Panc1 (cell line): ENCODE data around the gene MOK. TPM values are rescaled to one million over a fixed set of nuclear protein-coding genes. Genes with fewer than 3 reads are reported as not detected.

Experiments
- ATAC-seq: fragments of 200-7000 bp; cut with Tn5 transposase; 2 replicates; pipeline ENCODE4 v1.9.1; 2020; ENCODE audit warnings: mild to moderate bottlenecking, moderate library complexity
- BruUV-seq: library from RNA; stranded (reverse); fragments of 400-500 nt; replicated peaks from 2 replicates; lab custom pipeline; 2021; lab: Mats Ljungman, UMichigan
- CTCF ChIA-PET: fragments of 300-600 bp; sonication (Branson Sonifier 250); formaldehyde crosslinking; loops from one replicate; lab custom pipeline; 2022; ENCODE audit warnings: antibody characterized with exemption; lab: Charles Lee
- POLR2A ChIA-PET: fragments of 300-600 bp; sonication (Branson Sonifier 250); formaldehyde crosslinking; loops from one replicate; lab custom pipeline; 2022; ENCODE audit warnings: antibody characterized with exemption; lab: Charles Lee
- DNase-seq: peaks from one replicate; pipeline ENCODE4 v3.0.0-alpha.2; 2010; ENCODE audit warnings: low read depth, low spot score
- H3K27ac ChIP-seq: 2 replicates; pipeline ENCODE4 v1.5.1; 2011; ENCODE audit warnings: mild to moderate bottlenecking, low read length, inconsistent platforms
- H3K27me3 ChIP-seq: fragments of 200-500 bp; sonication (Bioruptor generic); 2 replicates; pipeline ENCODE4 v1.6.0; 2014; ENCODE audit warnings: low read length, inconsistent platforms; ENCODE audit not compliant: control insufficient read depth, insufficient read depth
- H3K36me3 ChIP-seq: fragments of 200-500 bp; sonication (Bioruptor generic); 2 replicates; pipeline ENCODE4 v1.5.1; 2014; ENCODE audit warnings: inconsistent platforms, mild to moderate bottlenecking, low read length, moderate library complexity; ENCODE audit not compliant: control insufficient read depth, insufficient read depth
- H3K4me1 ChIP-seq: 2 replicates; pipeline ENCODE4 v1.5.1; 2011; ENCODE audit warnings: inconsistent platforms, mild to moderate bottlenecking, low read length, moderate library complexity; ENCODE audit not compliant: control insufficient read depth, insufficient read depth
- H3K4me3 ChIP-seq, 2 experiments: 2 replicates each; pipeline ENCODE4 v1.5.1; 2011 to 2012; ENCODE audit warnings: low read depth in 2 of 2, low read length in 2 of 2, mild to moderate bottlenecking in 2 of 2, inconsistent platforms in 1 of 2, moderate library complexity in 1 of 2
- H3K9me3 ChIP-seq: fragments of 200-500 bp; sonication (Bioruptor generic); 2 replicates; pipeline ENCODE4 v1.5.1; 2014; ENCODE audit warnings: low read depth, mild to moderate bottlenecking, inconsistent platforms, low read length, moderate library complexity; ENCODE audit not compliant: control insufficient read depth, insufficient read depth
- POLR2AphosphoS5 ChIP-seq: IDR thresholded peaks from 2 replicates; pipeline ENCODE4 v1.6.1; 2012; ENCODE audit warnings: mild to moderate bottlenecking, low read depth, low read length, moderate library complexity
- SIN3A ChIP-seq: IDR thresholded peaks from 2 replicates; pipeline ENCODE4 v1.6.1; 2012; ENCODE audit warnings: low read depth, mild to moderate bottlenecking, low read length, moderate library complexity, borderline replicate concordance; ENCODE audit not compliant: insufficient read depth
- TCF7L2 ChIP-seq: IDR thresholded peaks from 2 replicates; pipeline ENCODE4 v1.6.1; 2011; ENCODE audit warnings: mild to moderate bottlenecking, low read depth, low read length, inconsistent platforms
- in situ Hi-C: cut with HindIII; loops from 2 replicates; pipeline ENCODE4 v1.10.0; 2016; ENCODE audit warnings: low sequenced_read_pairs, low pct_unique_long_range_greater_than_20kb
- intact Hi-C: fragments of 100-400 bp; cut with micrococcal nuclease; formaldehyde crosslinking; loops from one replicate; pipeline ENCODE4 v1.10.0; 2022; ENCODE audit not compliant: unreplicated experiment
- total RNA-seq: library from RNA; stranded (reverse); gene quantifications from one replicate; pipeline ENCODE4 v1.2.1, GENCODE V29; 2021; ENCODE audit not compliant: unreplicated experiment
- TF ChIP-seq, protein P1 (sequence below): fragments of 450-650 bp; IDR thresholded peaks from 2 replicates; pipeline ENCODE4 v1.5.1; 2017; ENCODE audit warnings: mild to moderate bottlenecking
- TF ChIP-seq, protein P2 (sequence below), 2 experiments: IDR thresholded peaks; 2 replicates each; pipeline ENCODE4 v1.6.1; 2011 to 2012; ENCODE audit warnings: low read depth in 2 of 2, control low read depth in 1 of 2, low read length in 1 of 2, mild to moderate bottlenecking in 1 of 2, moderate library complexity in 1 of 2; ENCODE audit not compliant: insufficient read depth in 1 of 2

Gene MOK
- total RNA-seq, 1 experiment from 2014 or later: 9.8 TPM

DNA sequence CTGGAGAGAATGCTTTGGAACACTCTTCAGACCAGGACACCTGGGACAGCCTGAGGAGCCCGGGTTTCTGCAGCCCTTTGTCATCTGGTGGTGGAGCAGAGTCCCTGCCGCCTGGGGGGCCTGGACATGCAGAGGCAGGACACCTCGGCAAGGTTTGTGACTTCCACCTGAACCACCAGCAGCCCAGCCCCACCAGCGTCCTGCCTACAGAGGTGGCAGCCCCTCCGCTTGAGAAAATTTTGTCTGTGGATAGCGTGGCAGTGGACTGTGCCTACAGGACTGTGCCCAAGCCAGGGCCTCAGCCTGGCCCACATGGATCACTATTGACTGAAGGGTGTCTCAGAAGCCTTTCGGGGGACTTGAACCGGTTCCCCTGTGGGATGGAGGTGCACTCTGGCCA is 36.6 kb upstream of the MOK start:
- Histone ChIP-seq H3K4me1 (no peaks in the 10 kb centered on the region), H3K4me3 (no peak overlapping the region), H3K36me3 (no peaks in the 10 kb centered on the region; the same call in 1 of the 2 replicates), H3K27ac (no peak overlapping the region), H3K9me3 (no peaks in the 10 kb centered on the region), H3K27me3 (no peaks in the 10 kb centered on the region)
- CTCF ChIA-PET: no interaction called here
- TF ChIP-seq, protein P1, sequence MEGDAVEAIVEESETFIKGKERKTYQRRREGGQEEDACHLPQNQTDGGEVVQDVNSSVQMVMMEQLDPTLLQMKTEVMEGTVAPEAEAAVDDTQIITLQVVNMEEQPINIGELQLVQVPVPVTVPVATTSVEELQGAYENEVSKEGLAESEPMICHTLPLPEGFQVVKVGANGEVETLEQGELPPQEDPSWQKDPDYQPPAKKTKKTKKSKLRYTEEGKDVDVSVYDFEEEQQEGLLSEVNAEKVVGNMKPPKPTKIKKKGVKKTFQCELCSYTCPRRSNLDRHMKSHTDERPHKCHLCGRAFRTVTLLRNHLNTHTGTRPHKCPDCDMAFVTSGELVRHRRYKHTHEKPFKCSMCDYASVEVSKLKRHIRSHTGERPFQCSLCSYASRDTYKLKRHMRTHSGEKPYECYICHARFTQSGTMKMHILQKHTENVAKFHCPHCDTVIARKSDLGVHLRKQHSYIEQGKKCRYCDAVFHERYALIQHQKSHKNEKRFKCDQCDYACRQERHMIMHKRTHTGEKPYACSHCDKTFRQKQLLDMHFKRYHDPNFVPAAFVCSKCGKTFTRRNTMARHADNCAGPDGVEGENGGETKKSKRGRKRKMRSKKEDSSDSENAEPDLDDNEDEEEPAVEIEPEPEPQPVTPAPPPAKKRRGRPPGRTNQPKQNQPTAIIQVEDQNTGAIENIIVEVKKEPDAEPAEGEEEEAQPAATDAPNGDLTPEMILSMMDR: no peak
- BruUV-seq: no TSS peak
- in situ Hi-C loops (no loop called here), intact Hi-C loops (no loop called here)
- ATAC-seq (0 out of 2 replicates have a peak, but pooled peaks have one; percentile 37), DNase-seq (no peak)
- POLR2A ChIA-PET: no interaction called here

DNA sequence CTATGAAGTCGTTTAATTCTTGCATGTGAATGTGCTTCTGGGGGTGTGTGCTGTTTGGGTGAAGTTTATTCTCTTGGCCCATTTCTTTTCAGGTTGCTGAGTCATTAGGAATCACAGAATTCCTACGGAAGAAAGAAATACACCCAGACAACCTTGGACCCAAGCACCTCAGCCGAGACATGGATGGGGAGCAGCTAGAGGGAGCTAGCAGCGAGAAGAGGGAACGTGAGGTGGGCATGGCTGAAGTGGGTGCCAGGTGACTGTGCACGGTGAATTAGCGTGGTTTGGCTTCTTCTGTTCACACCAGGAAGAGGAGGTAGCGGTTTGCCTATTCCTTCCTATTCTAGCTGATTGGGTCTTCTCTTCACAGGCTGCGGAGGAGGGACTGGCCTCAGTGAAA is 33.8 kb upstream of the MOK start:
- Histone ChIP-seq H3K9me3 (no peaks in the 10 kb centered on the region), H3K4me1 (no peaks in the 10 kb centered on the region), H3K27me3 (no peaks in the 10 kb centered on the region), H3K4me3 (no peak overlapping the region), H3K36me3 (peaks cover 2% of the 10 kb centered on the region; the same call in 1 of the 2 replicates), H3K27ac (no peak overlapping the region)
- in situ Hi-C loops: no loop called here
- no peak for DNase-seq
- ATAC-seq: no peak
- ChIA-PET POLR2A (interaction anchor here (1.1 kb wide), 1 partner anchor 17 kb away, joined by 17 read pairs; no protein-coding TSS in a partner anchor), CTCF (no interaction called here)
- intact Hi-C loops: no loop called here
- no TSS peak for BruUV-seq
- TF ChIP-seq, protein P1: no peak
- TF ChIP-seq SIN3A (no peak), POLR2AphosphoS5 (no peak), TCF7L2 (no peak)
- TF ChIP-seq, protein P2, sequence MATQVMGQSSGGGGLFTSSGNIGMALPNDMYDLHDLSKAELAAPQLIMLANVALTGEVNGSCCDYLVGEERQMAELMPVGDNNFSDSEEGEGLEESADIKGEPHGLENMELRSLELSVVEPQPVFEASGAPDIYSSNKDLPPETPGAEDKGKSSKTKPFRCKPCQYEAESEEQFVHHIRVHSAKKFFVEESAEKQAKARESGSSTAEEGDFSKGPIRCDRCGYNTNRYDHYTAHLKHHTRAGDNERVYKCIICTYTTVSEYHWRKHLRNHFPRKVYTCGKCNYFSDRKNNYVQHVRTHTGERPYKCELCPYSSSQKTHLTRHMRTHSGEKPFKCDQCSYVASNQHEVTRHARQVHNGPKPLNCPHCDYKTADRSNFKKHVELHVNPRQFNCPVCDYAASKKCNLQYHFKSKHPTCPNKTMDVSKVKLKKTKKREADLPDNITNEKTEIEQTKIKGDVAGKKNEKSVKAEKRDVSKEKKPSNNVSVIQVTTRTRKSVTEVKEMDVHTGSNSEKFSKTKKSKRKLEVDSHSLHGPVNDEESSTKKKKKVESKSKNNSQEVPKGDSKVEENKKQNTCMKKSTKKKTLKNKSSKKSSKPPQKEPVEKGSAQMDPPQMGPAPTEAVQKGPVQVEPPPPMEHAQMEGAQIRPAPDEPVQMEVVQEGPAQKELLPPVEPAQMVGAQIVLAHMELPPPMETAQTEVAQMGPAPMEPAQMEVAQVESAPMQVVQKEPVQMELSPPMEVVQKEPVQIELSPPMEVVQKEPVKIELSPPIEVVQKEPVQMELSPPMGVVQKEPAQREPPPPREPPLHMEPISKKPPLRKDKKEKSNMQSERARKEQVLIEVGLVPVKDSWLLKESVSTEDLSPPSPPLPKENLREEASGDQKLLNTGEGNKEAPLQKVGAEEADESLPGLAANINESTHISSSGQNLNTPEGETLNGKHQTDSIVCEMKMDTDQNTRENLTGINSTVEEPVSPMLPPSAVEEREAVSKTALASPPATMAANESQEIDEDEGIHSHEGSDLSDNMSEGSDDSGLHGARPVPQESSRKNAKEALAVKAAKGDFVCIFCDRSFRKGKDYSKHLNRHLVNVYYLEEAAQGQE (IDR thresholded peaks at IDR 0.05; ENCODE audit: insufficient read depth in 1 of 2, low read depth in 2 of 2, low read length in 1 of 2): no peak
